Right renal cortex interstitium (tissue), 3 donors: ENCODE data around the gene MRGPRE. TPM values are rescaled to one million over a fixed set of nuclear protein-coding genes. Genes with fewer than 3 reads are reported as not detected.

ENCODE experiments used
- DNase-seq, 3 donors: peaks; one replicate each; pipeline ENCODE4 v3.0.0-alpha.2; 2013; ENCODE audit warnings: low read depth in 3 of 3, low spot score in 2 of 3
- polyA plus RNA-seq, 3 donors: library from polyadenylated mRNA; unstranded; fragments of 120-200 nt; gene quantifications; one replicate each; pipeline ENCODE4 v1.2.1, GENCODE V29; 2013; ENCODE audit not compliant: insufficient read length in 3 of 3

The MRGPRE gene
- polyA plus RNA-seq, 3 donors = not detected

- no peak for DNase-seq
Observed at GRCh38 chr11:3227568-3228444, 4.4 kb downstream of the MRGPRE start.

- no peak for DNase-seq
Observed at GRCh38 chr11:3226846-3227567, 5.2 kb downstream of the MRGPRE start.

GRCh38 chr11:3225826-3226750 is 6.1 kb downstream of the MRGPRE start:
- no peak for DNase-seq

GRCh38 chr11:3225159-3225758 is 7.0 kb downstream of the MRGPRE start:
- no peak for DNase-seq

- DNase-seq = no peak
Observed at GRCh38 chr11:3224401-3225057, 7.7 kb downstream of the MRGPRE start.

GRCh38 chr11:3223932-3224381 is 8.3 kb downstream of the MRGPRE start:
- DNase-seq = no peak

GRCh38 chr11:3222941-3223915 is 9.0 kb downstream of the MRGPRE start:
- DNase-seq = no peak

- DNase-seq = no peak
Observed at GRCh38 chr11:3222003-3222855, 10.0 kb downstream of the MRGPRE start.

GRCh38 chr11:3221408-3222002 is 10.7 kb downstream of the MRGPRE start:
- DNase-seq = no peak

- no peak for DNase-seq
Observed at GRCh38 chr11:3220521-3221407, 11.5 kb downstream of the MRGPRE start.

GRCh38 chr11:3220101-3220500 is 12.1 kb downstream of the MRGPRE start:
- no peak for DNase-seq

GRCh38 chr11:3219281-3219892 is 12.8 kb downstream of the MRGPRE start:
- no peak for DNase-seq

GRCh38 chr11:3218483-3219280 is 13.5 kb downstream of the MRGPRE start, which contains the start of gene MRGPRG:
Gene MRGPRG, minus strand, starts transcription at chr11:3218813. Its CDS starts 0 bp downstream, at chr11:3218813.
- no peak for DNase-seq

- no peak for DNase-seq
Observed at GRCh38 chr11:3217818-3218482, 14.3 kb downstream of the MRGPRE start.
